GM18498 (cell line): ENCODE measurements around the gene TRIM9.

ENCODE experiments used
- ATAC-seq: cut with Tn5 transposase; IDR thresholded peaks from one replicate; pipeline ENCODE4 v1.9.1; 2021; ENCODE audit warnings: mild to moderate bottlenecking, moderate library complexity; ENCODE audit not compliant: unreplicated experiment

The TRIM9 gene

GRCh38 chr14:51093371-51094281, 1.3 kb downstream of the TRIM9 start:
- no peak for ATAC-seq

- no peak for ATAC-seq
Observed at GRCh38 chr14:51092965-51093364, 1.9 kb downstream of the TRIM9 start.

GRCh38 chr14:51089278-51089677, 5.6 kb downstream of the TRIM9 start:
- no peak for ATAC-seq

GRCh38 chr14:51087031-51087441, 7.9 kb downstream of the TRIM9 start:
- no peak for ATAC-seq

GRCh38 chr14:51086044-51086443, 8.9 kb downstream of the TRIM9 start:
- ATAC-seq, result no peak

- no peak for ATAC-seq
Observed at GRCh38 chr14:51084962-51085361, 9.9 kb downstream of the TRIM9 start.

- ATAC-seq, result no peak
Observed at GRCh38 chr14:51084507-51084906, 10.4 kb downstream of the TRIM9 start.

GRCh38 chr14:51082349-51082748, 12.6 kb downstream of the TRIM9 start:
- no peak for ATAC-seq

GRCh38 chr14:51081712-51082111, 13.2 kb downstream of the TRIM9 start:
- ATAC-seq, result no peak

- ATAC-seq, result no peak
Observed at GRCh38 chr14:51081209-51081608, 13.7 kb downstream of the TRIM9 start.

- no peak for ATAC-seq
Observed at GRCh38 chr14:51080645-51081044, 14.3 kb downstream of the TRIM9 start.

GRCh38 chr14:51079489-51079888, 15.4 kb downstream of the TRIM9 start:
- ATAC-seq, result no peak

GRCh38 chr14:51079085-51079484, 15.8 kb downstream of the TRIM9 start:
- ATAC-seq, result no peak

- no peak for ATAC-seq
Observed at GRCh38 chr14:51074701-51075385, 20.1 kb downstream of the TRIM9 start.

GRCh38 chr14:51073731-51074130, 21.2 kb downstream of the TRIM9 start:
- no peak for ATAC-seq

- ATAC-seq, result no peak
Observed at GRCh38 chr14:51072976-51073375, 21.9 kb downstream of the TRIM9 start.

GRCh38 chr14:51071857-51072256, 23.0 kb downstream of the TRIM9 start:
- no peak for ATAC-seq

- ATAC-seq, result no peak
Observed at GRCh38 chr14:51070726-51071125, 24.2 kb downstream of the TRIM9 start.

GRCh38 chr14:51069055-51069454, 25.9 kb downstream of the TRIM9 start:
- no peak for ATAC-seq

- no peak for ATAC-seq
Observed at GRCh38 chr14:51068268-51068667, 26.6 kb downstream of the TRIM9 start.

GRCh38 chr14:51067295-51067694, 27.6 kb downstream of the TRIM9 start:
- ATAC-seq, result no peak

- ATAC-seq, result no peak
Observed at GRCh38 chr14:51066576-51066975, 28.3 kb downstream of the TRIM9 start.
